Raji (cell line): ENCODE data around the gene MZF1.

Experiments used
- POLR2A ChIP-seq: IDR thresholded peaks from 2 replicates; pipeline ENCODE4 v1.6.1; 2011; ENCODE audit warnings: low read depth, low read length, control low read depth; ENCODE audit not compliant: insufficient read depth

MZF1 gene

DNA sequence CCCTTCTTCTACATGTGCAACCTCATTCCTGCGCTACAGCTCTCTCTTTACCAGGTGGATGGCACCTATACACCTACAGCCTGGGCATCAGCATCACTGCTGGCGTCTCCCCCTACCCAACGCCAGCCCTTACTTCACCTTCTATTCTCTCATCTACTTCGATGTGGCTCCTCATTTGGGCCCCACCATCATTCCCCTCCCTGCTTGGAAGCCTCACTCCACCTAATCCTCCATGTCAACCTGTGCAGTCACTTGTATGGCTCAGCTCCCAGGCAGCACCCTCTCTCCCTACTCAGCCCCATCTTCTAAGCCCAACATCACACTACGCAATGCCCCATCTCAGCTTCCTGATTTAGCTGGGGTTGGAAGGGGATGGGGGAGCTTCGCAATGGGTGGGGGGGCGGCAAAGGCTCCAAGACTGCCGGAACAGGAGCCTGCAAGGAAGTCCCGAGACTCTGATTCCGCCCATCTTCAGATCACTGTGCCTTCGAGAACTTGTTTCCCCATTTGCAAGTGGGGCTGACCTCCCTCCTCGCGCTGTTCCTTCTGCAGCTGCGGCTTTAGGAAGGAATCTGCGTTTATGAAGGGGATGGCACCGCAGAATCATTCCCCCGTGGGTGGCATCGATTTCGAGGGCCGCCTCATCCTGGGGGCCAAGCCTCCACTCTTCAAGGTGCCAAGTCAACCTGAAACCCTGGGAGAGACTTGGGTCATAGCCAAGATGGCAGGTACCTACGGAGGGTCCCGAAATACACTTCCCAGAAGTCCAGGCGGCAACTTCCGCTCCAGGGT is 913 bp downstream of the MZF1 start:
- no peak for TF ChIP-seq POLR2A

DNA sequence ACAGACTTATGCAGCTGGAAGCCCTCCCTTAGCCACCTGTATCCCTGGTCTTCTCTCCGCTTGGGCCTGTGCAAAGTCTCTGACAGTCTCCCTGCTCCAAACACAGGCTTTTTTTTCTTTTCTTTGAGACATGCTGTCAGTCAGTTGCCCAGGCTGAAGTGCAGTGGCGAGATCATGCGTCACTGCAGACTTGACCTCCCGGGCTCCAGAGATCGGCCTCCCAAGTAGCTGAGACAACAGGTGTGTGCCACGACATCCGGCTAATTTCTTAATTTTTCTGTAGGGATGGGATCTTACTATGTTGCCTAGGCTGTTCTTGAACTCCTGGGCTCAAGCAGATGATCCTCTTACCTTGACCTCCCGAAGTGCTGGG is 1.6 kb downstream of the MZF1 start:
- TF ChIP-seq POLR2A: no peak

DNA sequence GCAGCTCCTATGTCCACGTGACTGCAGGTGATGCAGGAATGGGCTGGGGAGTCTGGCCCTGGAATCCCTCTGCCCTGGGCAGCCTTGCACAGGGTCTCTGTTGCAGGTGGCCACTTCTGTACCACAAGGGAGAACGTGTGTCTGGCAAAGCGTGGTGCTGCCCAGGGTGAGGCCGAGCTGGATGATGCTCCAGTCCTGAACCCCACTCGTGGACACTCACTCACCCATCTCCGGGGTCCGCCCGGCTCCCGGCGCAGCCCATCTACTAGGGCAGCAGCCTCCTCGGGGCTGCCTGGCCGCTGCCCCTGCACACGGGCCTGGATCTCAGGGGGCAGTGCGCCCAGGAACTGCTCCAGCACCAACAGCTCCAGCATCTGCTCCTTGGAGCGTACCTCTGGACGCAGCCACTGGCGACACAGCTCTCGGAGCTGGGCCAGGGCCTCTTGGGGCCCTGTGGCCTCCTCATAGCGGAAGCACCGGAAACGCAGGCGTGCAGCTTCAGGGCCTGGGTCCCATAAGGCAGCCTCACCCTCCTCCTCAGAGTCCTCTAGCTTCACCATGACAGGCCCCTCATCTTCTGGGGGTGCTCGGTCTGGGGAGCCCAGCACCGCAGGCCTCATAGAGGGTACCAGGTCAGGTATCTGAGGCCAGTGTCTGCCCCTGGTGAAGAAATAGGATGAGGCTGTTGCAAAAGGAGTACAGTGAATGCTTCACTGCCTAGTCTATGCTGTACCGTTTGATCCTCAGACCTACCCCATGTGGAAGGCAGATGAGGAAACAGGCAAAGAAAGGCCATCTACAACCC is 2.2 kb downstream of the MZF1 start:
- TF ChIP-seq POLR2A: no peak

DNA sequence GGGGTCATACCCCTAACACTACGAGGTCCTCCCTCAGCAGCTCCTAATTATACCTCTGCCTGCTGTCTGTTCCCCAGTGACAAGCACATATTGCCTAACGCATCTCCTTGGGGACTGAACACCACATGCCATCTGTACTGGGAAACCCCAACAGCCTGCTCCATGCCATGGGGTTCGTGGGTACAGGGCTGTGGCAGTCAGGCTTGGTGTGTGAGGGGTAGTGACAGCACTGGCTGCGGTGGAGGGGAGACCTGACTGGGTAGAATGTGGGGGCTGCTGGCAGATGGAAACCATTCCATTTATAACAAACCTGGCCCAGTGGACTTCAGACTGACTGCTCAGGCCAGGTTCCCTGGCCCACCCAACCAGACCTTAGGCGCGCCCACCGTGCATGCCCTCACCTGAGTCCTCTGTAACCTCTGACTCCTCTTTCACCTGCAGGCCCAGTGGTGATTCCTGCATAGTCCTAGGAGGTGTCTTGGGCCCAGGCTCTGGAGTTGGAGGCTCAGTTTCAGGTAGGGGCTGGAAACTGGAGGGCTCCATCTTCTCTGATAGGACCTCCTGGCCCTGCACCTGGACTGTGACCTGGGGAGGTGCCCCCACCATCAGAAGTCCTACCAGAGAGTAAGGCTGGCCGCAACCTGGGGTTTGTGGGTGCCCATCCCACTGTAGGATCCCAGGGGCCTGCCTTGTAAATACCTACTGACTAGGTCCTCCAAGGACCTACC is 3.0 kb downstream of the MZF1 start:
- 0 out of 2 replicates have a peak, but pooled peaks have one; percentile 19 for TF ChIP-seq POLR2A

DNA sequence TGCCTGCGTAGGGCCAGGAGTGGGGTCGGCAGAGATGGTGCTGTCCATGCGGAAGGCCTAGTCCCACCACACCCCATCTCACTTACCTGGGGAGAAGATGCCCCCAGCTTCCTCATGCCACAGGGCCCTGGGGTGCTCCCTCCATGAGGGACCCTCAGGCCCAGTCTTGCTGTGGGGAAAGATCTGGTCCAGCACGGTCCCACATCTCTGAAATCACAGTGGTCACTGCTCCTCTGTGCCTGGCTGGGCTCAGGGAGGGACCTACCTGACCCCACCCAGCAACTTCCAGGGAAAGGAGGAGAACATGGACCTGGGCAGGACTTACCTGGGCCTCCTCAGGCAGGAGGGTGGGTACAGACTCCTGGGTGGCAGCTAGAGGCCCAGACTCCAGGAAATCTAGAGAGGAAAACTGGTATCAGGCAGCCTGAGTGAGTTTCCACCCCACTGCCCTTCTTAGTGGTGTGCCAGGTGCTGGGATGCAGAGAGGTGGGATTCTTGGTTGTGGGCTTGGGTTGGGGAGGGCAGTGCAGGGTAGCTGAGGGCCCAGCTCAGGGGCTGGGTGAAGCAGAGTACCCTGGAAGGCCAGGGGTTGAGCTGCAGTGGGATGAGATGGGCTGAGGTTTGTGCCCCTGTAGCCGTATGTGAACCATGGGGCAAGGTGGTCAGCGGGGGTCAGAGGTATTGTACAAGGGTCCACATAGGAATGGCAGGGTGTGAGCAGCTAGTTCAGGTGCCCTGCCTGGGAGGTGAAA is 3.8 kb downstream of the MZF1 start:
- TF ChIP-seq POLR2A: no peak

DNA sequence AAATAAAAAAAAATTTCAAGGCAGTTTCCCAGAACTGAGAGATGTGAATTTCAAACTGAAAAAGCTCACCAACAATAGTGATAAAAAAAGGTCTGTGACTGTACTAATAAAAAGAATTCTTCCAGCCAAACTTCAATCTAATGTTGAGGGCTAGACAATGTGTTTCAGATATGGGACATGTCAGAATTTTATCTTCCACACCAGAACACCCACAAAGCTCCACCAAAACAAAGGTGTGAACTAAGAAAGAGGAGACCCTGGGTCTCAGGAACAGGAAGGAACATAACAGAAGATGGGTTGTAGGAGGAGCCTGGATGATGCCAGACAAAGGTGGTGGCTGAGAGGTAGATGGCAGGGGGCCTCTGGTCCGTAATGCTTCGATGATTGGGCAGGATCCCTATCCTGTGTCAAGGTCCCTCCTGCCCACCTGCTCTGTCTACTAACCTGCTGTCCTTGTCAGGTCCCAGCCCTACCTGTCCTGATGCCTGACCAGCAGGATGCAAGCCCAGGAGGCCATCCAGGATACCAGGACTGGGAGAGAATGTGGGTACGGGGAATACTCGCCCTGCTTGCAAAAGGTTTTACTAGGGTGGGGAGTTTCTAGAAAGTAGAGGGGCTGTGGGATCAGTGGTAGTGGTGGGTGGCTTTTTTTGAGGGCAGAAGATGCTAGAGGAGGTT is 4.5 kb downstream of the MZF1 start:
- TF ChIP-seq POLR2A: no peak; the same call in 1 of the 2 replicates

DNA sequence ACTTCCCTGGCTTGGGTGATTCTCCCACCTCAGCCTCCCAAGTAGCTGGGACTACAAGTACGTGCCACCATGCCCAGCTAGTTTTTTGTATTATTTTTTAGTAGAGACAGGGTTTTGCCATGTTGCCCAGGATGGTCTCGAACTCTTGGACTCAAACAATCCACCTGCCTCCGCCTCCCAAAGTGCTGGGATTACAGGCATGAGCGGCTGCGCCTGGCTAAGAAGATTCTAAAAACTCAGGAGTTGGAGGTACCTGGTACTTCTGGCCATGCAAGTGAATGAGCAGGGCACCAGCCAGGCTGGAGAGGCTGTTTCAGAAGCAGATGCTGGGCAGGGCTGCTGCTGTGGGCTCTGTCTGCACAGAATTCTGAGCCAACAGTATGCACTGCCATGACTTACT is 6.1 kb downstream of the MZF1 start:
- no peak for TF ChIP-seq POLR2A

DNA sequence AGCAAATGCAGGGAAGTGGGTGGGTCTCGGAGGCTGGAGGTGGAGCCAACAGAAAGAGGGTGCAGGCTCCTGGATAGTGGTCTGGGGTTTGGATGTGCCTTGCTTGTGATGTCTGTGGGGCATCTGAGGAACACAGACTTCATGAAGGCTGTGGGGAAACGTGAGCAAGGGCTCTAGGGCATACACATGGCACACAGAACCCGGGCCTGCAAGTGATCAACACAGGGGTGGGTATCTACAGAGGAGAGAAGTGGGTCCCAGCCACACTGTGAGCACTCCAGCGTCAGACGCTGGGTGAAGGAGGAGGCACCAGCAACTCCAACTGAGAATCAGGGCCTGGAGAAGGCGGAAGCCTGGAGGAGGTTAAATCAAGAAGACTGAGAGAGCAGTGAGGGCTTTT is 9.3 kb downstream of the MZF1 start:
- no peak for TF ChIP-seq POLR2A

DNA sequence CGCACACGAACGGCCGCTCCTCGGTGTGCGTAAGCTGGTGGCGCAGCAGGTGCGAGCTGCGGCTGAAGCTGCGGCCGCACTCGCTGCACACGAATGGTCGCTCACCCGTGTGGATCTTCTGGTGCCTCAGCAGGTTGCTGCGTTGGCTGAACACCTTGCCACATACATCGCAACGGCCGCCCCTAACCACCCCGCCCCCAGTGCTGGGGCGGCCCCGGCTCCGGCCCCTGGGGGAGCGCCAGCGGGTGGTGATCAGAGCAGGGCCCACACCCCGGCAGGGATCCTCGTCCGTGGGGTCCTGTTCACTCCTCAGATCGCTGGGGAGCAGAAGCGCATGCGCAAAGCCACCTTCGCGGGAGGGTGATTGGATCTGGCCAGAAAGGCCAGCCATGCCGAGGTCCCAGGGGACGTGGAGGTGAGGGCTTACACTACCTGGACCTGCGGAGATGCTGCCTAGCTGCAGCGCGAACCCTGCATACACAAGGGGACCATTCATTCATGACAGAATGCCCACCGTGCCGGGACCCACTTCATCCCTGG is 10.0 kb downstream of the MZF1 start:
- no peak for TF ChIP-seq POLR2A

DNA sequence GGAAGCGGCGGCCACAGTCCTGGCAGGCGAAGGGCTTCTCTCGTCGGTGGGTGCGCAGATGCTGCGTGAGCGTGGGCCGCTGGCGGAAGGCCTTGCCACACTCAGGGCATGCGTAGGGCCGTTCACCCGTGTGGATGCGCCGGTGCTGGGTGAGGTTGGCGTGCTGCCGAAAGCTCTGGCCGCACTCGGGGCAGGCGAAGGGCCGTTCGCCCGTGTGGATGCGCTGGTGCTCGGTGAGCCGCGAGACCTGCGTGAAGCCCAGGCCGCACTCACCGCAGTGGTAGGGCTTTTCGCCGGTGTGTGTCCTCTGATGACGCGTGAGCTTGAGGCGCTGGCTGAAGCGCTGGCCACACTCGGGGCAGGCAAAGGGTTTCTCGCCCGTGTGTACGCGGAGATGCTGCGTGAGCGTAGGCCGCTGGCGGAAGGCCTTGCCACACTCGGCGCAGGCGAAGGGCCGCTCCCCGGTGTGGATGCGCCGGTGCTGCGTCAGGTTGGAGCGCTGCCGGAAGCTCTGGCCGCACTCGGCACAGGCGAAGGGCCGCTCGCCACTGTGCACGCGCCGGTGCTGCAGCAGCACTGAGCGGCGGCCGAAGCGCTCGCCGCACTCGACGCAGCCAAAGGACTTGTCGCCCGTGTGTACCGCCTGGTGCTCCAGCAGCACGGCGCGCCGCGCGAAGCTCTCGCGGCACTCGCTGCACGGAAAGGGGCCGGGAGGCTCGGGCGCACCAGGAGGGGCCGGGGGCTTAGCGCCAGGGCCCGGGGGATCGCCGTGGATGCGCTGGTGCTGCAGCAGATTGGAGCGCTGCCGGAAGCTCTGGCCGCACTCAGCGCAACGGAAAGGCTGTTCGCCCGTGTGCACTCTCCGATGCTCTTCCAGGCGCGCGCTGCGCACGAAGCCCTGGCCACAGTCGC is 10.8 kb downstream of the MZF1 start:
- 0 out of 2 replicates have a peak, but pooled peaks have one; percentile 9 for TF ChIP-seq POLR2A

DNA sequence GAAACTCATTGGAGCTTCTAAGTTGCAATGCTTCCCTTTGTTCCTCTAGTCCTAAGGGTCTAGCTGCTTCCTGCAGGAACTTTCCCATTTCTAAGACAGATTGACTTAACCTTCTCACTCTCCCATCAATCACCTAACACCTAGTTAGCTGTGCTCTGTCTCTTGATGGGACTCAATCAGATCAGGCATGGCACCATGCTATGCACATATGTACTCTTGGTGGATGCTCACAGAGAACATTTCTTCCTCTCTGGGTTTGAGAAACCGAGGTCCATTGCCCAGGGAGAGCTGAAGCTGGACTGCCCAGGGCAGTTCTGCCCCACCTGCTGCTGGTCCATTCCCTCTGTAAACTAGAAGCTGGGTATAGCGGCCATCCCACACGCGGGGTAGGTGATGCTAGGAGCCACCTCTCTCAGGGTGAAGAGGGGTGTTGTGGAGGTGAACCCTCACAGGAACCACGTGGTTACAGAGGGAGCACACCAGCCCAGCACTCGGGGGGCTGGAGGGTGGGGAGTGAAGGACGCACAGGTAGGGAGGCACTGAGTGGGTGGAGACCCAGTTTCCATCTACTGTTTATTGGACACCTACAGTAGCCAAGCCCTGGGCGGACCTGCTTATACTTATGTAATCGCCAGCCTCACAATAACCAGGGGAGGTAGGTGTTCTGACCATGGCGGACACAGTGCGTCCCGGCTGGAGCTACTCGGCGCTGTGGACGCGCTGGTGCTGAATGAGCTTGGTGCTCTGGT is 11.6 kb downstream of the MZF1 start:
- TF ChIP-seq POLR2A: 0 out of 2 replicates have a peak, but pooled peaks have one; percentile 20

DNA sequence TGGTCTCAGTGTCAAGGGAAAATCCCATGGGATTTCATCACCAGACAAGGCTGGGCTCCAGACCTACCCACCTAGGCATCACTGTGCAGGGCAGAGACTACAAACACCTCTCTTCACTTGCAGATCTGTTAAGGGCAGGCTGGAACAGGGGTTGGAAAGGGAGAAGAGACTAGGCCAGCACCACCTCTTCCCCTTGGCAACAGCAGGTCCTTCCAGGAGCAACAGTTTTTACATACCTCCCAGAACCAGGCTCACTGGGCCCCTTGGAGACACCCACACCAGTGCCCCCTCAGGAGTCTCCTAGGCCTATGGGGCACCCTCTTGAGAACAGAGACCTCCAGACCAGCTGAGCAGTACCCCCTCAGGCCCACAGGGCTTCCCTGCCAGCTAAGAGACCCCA is 12.2 kb downstream of the MZF1 start:
- no peak for TF ChIP-seq POLR2A
